Measurements from ENCODE around the gene VPS37D. TPM values are rescaled to one million over a fixed set of nuclear protein-coding genes. Genes with fewer than 3 reads are reported as not detected.

The VPS37D gene
- total RNA-seq, 1 experiment from 2014 or later = 6.4 TPM

DNA sequence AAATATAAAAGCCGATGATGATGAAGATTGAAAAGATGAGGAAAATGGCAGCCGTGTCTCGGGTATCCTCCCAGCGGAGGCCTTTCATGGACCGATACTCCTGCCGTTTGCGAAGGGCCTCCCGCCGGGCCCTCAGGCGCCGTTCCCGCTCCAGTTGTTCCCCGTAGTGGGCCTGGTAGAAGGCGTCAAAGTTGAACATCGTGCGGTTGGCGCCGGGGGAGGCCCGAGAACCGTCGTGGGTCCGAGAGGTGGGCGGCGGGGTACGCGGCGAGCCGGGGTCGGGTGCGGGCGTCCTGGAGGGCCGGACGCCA is 15.1 kb downstream of the VPS37D start:
- peak; percentile 73 for DNase-seq
- peak overlapping the region; percentile 95 for H3K4me3 ChIP-seq (ENCODE audit: insufficient read depth, low read depth, low read length)
- no peaks in the 10 kb centered on the region for H3K27me3 ChIP-seq (ENCODE audit: control insufficient read depth, insufficient read depth, low read length)
- peaks cover 6% of the 10 kb centered on the region for H3K36me3 ChIP-seq (replicated peaks; ENCODE audit: control insufficient read depth, insufficient read depth, low read length)

DNA sequence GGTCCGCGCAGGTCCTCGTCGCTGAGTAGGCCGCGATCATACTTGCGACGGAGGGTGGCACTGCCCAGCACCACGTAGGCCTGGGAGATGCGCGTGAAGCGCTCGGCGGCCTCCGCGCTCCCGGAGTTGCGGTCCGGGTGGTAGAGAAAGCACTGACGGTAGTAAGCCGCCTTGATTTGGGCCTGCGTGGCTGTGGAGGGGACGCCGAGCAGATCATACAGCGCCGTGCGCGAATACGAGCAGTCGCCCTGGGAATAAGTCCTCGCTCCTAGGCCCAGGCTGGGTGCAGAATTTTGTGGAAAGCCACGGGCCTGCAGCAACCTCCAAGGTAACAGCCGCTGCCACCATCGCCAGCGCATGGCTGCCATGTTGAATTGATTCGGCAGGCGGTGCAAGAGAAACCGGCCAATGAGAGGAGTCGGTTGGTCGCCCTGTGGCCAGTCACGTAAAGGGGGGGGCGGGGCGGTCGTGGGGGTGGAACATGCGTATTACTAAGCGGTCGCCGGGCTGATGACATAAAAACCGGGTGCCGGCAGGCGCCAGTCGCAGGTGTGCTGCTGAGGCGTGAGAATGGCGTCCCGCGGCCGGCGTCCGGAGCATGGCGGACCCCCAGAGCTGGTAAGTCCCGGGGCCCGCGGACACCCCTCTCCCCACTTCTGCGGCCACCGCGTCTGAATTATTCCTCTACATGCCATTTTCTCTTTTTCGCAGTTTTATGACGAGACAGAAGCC is 15.6 kb downstream of the VPS37D start, which contains the start of the genes BUD23 and DNAJC30:
BUD23 (plus strand) TSS at position 542 of the 732 bp plus-strand sequence; CDS start at position 571, 29 bp downstream.
DNAJC30 (minus strand) TSS at position 398 of the 732 bp plus-strand sequence; CDS start at position 368, 30 bp downstream.
- DNase-seq = peak; percentile 99
- peak within 1 kb of the TSS; percentile 95 for H3K4me3 ChIP-seq (ENCODE audit: insufficient read depth, low read depth, low read length)
- H3K36me3 ChIP-seq (replicated peaks; ENCODE audit: control insufficient read depth, insufficient read depth, low read length) = peaks cover 5% of the 10 kb centered on the region
- H3K27me3 ChIP-seq (ENCODE audit: control insufficient read depth, insufficient read depth, low read length) = no peaks in the 10 kb centered on the region

DNA sequence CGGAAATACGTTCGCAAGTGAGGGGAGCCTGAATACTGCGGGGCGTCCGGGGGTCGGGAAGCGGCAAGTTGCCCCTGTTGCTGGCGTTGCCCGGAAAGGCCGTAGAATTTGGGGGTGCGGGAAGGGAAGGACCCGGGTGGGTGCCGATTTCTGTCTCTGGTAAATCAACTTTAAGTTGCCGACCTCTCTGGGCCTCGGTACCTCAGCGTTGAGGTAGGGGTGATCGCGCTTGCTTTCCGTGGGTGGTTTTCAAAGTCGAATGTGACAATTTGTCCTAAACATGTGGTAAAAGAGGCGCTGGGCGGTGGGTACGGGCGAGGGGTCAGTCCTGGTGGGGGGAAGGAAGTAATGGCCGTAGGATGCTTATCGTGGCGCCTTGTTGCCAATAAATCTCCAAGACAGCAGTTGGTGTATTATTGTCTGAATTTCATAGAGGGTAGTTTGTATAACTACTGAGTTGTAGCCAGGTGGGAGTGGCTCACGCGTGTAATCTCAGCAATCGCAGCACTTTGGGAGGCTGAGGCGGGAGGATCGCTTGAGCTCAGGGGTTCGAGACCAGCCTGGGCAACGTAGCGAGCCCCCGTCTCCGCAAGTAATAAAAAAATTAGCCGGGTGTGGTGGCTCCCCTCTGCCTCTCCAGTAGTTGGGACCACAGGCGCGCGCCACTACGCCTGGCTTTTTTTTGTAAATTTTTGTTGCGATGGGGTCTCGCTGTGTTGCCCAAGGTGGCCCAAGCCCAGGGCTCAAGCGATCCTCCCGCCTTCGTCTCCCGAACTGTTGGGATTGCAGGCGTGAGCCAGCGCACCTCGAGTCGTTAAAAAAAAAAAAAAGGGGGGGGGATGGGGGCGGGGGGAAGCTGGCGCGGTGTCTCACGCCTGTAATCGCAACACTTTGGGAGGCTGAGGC is 16.4 kb downstream of the VPS37D start:
- Histone ChIP-seq H3K27me3 (ENCODE audit: control insufficient read depth, insufficient read depth, low read length) (no peaks in the 10 kb centered on the region), H3K4me3 (ENCODE audit: insufficient read depth, low read depth, low read length) (peak overlapping the region; percentile 95), H3K36me3 (replicated peaks; ENCODE audit: control insufficient read depth, insufficient read depth, low read length) (peaks cover 8% of the 10 kb centered on the region)
- peak; percentile 62 for DNase-seq

DNA sequence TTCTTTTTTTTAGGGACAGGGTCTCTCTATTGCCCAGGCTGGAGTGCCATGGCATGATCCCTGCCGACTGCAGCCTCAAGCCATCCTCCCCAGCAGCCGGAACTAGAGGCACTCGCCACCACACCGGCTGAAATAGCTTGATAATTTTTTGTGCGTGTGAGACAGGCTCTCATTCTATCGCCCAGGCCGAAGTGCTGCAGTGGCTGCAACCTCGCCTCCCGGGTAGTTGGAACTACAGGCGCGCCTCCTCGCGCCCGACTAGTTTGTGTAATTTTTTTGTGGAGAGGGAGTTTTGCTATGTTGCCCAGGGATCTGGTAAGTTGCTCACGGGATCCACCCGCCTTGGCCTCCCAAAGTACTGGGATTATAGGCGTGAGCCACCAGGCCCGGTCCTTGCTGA is 17.7 kb downstream of the VPS37D start:
- DNase-seq = no peak
- Histone ChIP-seq H3K4me3 (ENCODE audit: insufficient read depth, low read depth, low read length) (no peak overlapping the region), H3K27me3 (ENCODE audit: control insufficient read depth, insufficient read depth, low read length) (no peaks in the 10 kb centered on the region), H3K36me3 (replicated peaks; ENCODE audit: control insufficient read depth, insufficient read depth, low read length) (peaks cover 10% of the 10 kb centered on the region)

DNA sequence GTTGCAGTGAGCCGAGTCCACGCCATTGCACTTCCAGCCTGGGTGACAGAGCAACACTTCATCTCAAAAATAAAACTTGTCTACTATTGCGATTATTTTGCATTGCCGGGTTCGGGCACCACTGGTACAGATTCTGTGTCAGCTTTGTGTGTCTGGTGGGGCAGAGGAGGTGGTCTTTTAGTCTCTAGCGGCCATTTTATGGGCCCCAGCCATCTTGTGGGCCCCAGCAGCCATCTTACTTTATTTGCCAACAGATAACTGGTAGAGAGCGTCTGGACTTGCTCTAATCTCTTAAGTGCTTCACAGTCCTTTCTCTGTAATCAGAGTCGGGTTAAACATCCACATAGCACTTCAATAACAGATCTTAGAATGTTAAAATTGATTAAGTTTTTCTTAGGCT is 20.7 kb downstream of the VPS37D start:
- Histone ChIP-seq H3K27me3 (ENCODE audit: control insufficient read depth, insufficient read depth, low read length) (no peaks in the 10 kb centered on the region), H3K36me3 (replicated peaks; ENCODE audit: control insufficient read depth, insufficient read depth, low read length) (peaks cover 29% of the 10 kb centered on the region), H3K4me3 (ENCODE audit: insufficient read depth, low read depth, low read length) (no peak overlapping the region)
- no peak for DNase-seq

DNA sequence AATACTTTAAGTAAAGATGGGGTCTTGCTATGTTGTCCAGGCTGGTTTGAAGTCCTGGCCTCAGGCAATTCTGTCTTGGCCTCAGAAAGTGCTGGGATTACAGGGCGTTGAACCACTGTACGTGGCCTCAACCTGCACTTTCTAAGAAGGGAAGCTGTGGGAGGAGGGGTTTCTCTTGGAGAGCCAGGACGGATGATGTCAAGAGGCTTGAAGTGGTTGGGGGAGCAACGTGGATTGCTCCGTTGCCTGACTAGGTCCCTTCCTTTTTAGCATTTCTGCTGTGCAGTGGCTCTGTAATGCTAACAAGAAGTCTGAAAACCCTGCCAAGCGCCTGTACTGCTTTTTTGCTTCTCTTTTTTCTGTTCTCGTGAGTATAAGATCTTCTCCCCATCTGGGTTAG is 23.0 kb downstream of the VPS37D start:
- Histone ChIP-seq H3K4me3 (ENCODE audit: insufficient read depth, low read depth, low read length) (no peak overlapping the region), H3K36me3 (replicated peaks; ENCODE audit: control insufficient read depth, insufficient read depth, low read length) (peaks cover 39% of the 10 kb centered on the region), H3K27me3 (ENCODE audit: control insufficient read depth, insufficient read depth, low read length) (no peaks in the 10 kb centered on the region)
- DNase-seq = no peak

DNA sequence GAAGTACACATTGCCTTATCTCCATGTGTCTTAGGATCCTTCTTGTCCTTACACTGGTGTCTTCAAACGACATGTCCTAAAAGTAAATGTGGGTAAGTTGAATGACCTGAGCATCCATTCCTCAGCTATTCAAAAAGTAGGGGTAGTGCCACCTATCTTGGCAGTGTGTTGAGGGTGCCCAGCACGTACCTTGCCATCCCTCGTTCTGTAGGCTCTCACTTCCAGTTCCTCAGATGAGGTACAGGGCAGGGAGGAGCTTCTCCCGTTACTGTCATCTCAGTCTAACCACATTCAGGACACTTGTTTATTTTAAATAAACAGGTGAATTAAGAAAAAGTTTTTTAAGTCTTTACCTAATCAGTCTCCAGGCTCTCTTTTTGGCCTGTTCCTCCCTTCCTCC is 28.7 kb downstream of the VPS37D start:
- Histone ChIP-seq H3K36me3 (replicated peaks; ENCODE audit: control insufficient read depth, insufficient read depth, low read length) (peaks cover 36% of the 10 kb centered on the region), H3K27me3 (ENCODE audit: control insufficient read depth, insufficient read depth, low read length) (no peaks in the 10 kb centered on the region), H3K4me3 (ENCODE audit: insufficient read depth, low read depth, low read length) (no peak overlapping the region)
- no peak for DNase-seq

DNA sequence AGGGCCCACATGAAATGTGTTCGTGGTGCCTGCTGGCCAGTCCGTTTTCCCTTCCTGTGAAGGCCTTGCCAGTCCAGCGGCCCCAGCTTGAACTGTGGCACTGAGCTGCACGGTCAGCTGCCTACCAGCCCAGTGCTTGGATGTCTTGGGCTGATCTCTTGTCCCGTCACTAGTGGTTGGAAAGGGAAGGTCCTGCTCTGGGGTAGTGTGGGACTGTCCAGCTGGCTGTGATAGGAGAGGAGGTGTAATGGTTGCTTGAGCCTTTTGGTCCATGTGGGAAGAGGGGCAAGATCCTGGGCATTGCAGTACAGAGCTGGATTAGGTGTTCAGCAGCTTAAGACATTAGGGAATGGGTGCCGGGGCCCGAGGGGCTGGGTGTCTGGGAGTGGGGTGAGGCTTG is 30.8 kb downstream of the VPS37D start:
- H3K27me3 ChIP-seq (ENCODE audit: control insufficient read depth, insufficient read depth, low read length) = no peaks in the 10 kb centered on the region
- DNase-seq = no peak
- H3K36me3 ChIP-seq (replicated peaks; ENCODE audit: control insufficient read depth, insufficient read depth, low read length) = peaks cover 24% of the 10 kb centered on the region
- H3K4me3 ChIP-seq (ENCODE audit: insufficient read depth, low read depth, low read length) = no peak overlapping the region

DNA sequence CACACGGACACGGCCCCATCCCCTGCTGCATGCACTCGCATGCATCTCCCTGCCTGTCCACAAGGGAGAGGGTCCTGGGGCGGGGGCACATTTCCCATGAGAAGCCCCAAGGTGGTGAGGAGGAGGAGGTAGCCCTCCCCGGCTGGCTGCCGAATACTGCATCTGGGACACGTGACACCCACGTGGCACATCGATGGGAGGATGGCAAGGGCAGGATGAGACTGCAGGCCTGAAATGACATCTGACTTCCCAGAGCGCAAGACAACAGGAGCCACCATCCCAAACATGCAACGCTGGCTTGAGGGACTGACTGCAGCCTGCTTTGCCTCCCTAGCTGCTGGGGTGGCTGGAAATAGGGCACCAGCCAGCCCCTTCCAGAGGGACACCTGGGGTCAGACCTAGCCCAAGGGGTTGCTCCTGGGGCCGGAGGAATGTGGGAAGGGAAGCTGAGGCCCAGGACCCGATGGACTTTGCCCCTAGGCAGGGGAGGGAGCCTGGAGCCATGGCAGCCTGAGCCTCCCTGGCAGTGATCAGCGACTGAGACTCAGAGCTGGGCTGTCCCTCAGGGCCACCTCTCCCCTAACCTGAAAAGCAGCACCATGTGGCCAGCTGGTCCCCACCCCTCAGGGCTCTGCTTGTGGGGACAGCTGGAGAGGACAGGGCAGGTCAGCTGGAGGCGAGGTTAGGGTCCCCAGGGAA is 31.9 kb downstream of the VPS37D start:
- peak; percentile 75 for DNase-seq

DNA sequence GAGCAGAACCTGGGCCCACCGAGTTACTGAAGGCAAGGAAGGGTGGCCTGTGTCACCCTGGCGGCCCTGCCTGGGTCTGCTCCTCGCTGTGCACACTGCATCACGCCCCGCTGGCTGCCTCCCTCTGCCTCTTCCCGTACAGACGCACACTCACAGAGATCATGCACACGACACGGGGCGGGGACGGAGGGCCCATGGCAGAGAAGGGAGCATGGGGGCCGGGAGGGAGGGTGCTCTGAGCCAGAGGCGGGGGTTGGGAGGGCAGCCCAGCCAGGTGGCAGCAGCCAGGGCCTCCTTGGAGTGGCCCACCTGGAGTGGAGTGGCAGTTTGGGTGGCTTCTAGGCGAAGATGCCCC is 32.4 kb downstream of the VPS37D start:
- Histone ChIP-seq H3K27me3 (ENCODE audit: control insufficient read depth, insufficient read depth, low read length) (no peaks in the 10 kb centered on the region), H3K36me3 (replicated peaks; ENCODE audit: control insufficient read depth, insufficient read depth, low read length) (peaks cover 16% of the 10 kb centered on the region), H3K4me3 (ENCODE audit: insufficient read depth, low read depth, low read length) (no peak overlapping the region)
- peak; percentile 60 for DNase-seq

More for the DNA sequence above, 31.9 kb downstream of the VPS37D start:
- Histone ChIP-seq H3K27me3 (ENCODE audit: control insufficient read depth, insufficient read depth, low read length) (no peaks in the 10 kb centered on the region), H3K4me3 (ENCODE audit: insufficient read depth, low read depth, low read length) (no peak overlapping the region), H3K36me3 (replicated peaks; ENCODE audit: control insufficient read depth, insufficient read depth, low read length) (peaks cover 16% of the 10 kb centered on the region)

DNA sequence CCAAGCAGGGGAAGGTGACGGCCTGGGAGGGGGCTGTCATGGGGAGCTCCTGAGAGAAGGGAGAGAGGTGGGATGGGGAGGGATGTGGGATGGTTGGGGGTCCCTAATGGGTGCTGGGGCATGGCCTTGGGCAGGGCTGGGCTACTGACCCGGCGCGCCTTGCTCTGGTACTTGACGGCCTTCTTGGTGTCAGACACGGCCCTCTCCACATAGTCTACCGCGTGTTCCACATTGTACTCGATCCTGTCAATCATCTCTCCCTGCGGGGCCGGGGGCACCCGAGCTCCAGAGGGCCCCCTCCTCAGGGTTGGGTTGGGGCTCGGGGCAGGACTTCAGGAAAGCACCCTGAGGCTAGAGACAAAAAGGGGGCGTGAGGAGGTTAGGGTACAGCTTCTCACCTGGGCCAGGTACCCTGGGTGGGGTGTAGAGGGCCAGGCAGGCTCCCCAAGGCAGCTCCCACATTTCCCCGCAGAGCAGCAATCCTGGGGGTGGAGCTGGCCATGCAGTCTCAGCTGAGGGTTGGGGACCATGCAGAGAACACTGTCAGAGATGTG is 33.0 kb downstream of the VPS37D start:
- peak; percentile 57 for DNase-seq
- H3K36me3 ChIP-seq (replicated peaks; ENCODE audit: control insufficient read depth, insufficient read depth, low read length) = peaks cover 14% of the 10 kb centered on the region
- H3K27me3 ChIP-seq (ENCODE audit: control insufficient read depth, insufficient read depth, low read length) = no peaks in the 10 kb centered on the region
- no peak overlapping the region for H3K4me3 ChIP-seq (ENCODE audit: insufficient read depth, low read depth, low read length)

DNA sequence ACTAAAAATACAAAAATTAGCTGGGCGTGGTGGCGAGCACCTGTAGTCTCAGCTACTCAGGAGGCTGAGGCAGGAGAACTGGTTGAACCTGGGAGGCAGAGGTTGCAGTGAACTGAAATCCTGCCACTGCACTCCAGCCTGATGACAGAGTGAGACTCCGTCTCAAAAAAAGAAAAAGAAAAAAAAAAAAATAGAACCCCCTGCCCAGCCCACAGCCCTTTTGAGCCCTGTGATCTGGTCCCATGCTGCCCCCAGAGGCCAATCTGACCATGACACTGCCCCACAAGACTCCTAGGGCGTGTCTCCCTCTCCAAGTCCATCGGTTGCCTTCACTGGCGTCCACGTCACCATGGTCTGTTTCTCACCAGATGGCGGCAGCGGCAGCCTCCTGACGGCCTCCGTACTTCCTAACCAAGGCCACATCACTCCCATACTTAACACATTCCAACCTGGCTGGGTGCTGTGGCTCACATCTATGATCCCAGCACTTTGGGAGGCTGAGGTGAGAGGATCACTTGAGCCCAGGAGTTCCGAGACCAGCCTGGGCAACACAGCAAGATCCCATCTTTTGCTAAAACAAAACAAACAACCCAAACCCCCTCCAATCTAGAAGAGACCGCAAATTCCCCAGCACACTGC is 33.8 kb downstream of the VPS37D start:
- peak; percentile 95 for DNase-seq
- Histone ChIP-seq H3K27me3 (ENCODE audit: control insufficient read depth, insufficient read depth, low read length) (no peaks in the 10 kb centered on the region), H3K36me3 (replicated peaks; ENCODE audit: control insufficient read depth, insufficient read depth, low read length) (peaks cover 9% of the 10 kb centered on the region), H3K4me3 (ENCODE audit: insufficient read depth, low read depth, low read length) (no peak overlapping the region)

DNA sequence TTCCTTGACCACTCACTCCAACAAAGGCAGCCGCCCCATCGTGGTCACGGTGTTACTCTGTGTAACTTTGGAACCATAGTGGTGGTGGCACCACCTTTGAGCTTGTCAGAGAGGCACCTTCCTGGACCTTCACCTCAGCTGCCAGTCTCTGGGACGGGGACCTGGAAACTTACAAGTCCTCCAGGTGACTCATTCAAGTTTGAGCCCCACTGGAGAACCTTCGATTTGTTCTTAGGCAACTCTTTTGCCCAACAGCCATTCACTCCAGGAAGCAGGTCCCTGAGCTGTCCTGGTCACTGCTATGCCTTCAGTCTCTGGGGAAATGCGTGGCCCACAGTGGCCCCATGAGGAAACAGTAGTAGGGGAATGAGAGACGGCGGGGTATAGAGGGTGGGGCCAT is 34.6 kb downstream of the VPS37D start:
- H3K27me3 ChIP-seq (ENCODE audit: control insufficient read depth, insufficient read depth, low read length) = no peaks in the 10 kb centered on the region
- peaks cover 4% of the 10 kb centered on the region for H3K36me3 ChIP-seq (replicated peaks; ENCODE audit: control insufficient read depth, insufficient read depth, low read length)
- H3K4me3 ChIP-seq (ENCODE audit: insufficient read depth, low read depth, low read length) = no peak overlapping the region
- DNase-seq = no peak

DNA sequence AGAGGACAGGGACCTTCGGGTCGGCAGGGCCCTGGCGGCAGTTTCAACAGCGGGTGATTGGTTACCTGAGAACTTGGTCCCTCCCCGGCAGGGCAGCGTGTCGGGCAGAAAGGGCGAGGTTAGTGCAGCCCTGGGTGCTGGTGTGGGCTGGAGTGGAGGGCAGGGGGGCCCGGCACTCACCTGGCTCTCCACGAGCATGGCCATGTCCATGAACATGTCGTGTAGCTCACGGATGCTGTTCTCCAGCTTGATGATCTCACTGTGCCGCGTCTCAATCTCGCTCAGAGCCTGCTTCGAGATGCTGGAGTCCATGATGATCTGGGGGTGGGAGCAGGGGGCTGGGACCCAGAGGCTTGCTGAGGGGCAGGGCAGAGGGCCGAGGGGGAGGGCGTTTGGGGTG is 35.0 kb downstream of the VPS37D start:
- Histone ChIP-seq H3K27me3 (ENCODE audit: control insufficient read depth, insufficient read depth, low read length) (no peaks in the 10 kb centered on the region), H3K4me3 (ENCODE audit: insufficient read depth, low read depth, low read length) (no peak overlapping the region), H3K36me3 (replicated peaks; ENCODE audit: control insufficient read depth, insufficient read depth, low read length) (peaks cover 4% of the 10 kb centered on the region)
- peak; percentile 59 for DNase-seq

Measured in H7 (cell line).